HFF-Myc (cell line): ENCODE data around the gene AGFG1.

Experiments used
- DNase-seq: peaks from one replicate; pipeline ENCODE4 v3.0.0-alpha.2; 2011; ENCODE audit warnings: low read depth; ENCODE audit errors: extremely low read depth
- H3K4me3 ChIP-seq: replicated peaks from 2 replicates; pipeline ENCODE4 v1.5.1; 2011; ENCODE audit warnings: low read depth, mild to moderate bottlenecking, control low read depth, low read length
- TF ChIP-seq, protein P1 (sequence below): IDR thresholded peaks from 2 replicates; pipeline ENCODE4 v1.5.1; 2012; ENCODE audit warnings: mild to moderate bottlenecking, low read depth, low read length, control low read depth; ENCODE audit errors: missing control alignments

The AGFG1 gene

DNA sequence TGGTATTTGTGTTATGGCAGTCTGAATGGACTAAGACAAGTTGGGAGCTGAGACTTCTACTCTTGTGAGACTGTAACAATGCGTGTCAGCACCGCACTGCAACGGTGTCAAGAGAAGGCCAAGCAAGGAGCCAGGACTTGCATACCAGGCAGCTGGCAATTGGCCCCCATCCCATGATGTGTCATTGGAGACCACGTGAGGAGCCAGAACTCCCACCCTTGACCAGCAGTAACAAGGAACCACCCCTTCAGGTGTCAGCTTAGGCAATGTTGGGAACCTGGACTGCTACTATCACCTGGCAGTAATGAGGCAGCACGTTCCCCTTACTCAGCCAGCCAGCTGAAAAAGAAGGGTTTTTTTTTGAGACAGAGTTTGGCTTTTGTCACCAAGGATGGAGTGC, 32.7 kb upstream of the AGFG1 start:
- no peak for DNase-seq

DNA sequence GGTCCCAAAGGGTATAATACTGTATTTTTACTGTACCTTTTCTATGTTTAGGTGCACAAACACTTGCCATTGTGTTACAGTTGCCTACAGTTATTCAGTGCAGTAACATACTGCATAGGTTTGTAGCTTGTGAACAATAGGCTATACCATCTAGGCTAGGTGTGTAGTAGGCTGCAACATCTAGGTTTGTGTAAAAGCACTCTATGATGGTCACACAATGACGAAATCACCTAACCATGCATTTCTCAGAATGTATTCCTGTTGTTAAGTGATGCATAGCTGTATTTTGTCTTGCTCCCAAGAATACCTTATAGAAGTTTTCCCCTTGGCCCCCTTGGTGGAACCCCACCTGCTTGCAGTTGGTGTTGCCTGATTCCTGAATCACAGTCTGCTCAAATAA, 29.3 kb upstream of the AGFG1 start:
- no peak for DNase-seq
- TF ChIP-seq, protein P1, sequence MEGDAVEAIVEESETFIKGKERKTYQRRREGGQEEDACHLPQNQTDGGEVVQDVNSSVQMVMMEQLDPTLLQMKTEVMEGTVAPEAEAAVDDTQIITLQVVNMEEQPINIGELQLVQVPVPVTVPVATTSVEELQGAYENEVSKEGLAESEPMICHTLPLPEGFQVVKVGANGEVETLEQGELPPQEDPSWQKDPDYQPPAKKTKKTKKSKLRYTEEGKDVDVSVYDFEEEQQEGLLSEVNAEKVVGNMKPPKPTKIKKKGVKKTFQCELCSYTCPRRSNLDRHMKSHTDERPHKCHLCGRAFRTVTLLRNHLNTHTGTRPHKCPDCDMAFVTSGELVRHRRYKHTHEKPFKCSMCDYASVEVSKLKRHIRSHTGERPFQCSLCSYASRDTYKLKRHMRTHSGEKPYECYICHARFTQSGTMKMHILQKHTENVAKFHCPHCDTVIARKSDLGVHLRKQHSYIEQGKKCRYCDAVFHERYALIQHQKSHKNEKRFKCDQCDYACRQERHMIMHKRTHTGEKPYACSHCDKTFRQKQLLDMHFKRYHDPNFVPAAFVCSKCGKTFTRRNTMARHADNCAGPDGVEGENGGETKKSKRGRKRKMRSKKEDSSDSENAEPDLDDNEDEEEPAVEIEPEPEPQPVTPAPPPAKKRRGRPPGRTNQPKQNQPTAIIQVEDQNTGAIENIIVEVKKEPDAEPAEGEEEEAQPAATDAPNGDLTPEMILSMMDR = no peak
- no peak overlapping the region for H3K4me3 ChIP-seq

More for the DNA sequence above, 32.7 kb upstream of the AGFG1 start:
- no peak overlapping the region for H3K4me3 ChIP-seq
- TF ChIP-seq, protein P1 = no peak

DNA sequence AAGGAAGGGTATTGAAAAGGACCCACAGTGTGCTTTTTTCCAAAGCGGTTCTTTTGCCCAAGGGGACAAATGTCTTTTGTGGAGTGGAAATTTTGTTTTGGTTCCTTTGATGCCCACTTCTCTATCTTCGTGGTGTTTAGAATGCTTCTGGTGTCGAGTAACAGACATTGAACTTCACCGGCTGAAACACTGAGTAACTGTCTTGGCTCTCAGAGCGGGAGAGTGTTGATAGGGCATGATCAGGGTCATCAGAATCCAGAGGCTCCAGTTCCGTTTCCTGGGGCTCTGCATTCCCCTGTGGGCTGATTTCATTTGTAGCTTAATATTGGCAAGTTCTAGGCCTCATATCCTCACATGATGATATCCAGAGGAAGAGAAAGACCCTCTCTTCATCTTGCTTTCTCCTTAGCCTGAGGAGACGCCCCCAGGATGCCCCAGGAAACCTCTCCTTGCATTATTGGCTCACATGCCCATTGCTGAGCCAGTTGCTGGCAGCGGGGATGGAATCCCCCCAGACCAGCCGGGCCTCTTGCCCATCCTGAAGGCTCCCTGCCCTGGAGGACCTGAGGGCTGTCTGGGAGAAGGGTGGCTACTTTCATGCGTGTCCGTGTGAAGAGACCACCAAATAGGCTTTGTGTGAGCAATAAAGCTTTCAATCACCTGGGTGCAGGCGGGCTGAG, 27.9 kb upstream of the AGFG1 start:
- TF ChIP-seq, protein P1 = no peak
- DNase-seq = no peak
- no peak overlapping the region for H3K4me3 ChIP-seq

DNA sequence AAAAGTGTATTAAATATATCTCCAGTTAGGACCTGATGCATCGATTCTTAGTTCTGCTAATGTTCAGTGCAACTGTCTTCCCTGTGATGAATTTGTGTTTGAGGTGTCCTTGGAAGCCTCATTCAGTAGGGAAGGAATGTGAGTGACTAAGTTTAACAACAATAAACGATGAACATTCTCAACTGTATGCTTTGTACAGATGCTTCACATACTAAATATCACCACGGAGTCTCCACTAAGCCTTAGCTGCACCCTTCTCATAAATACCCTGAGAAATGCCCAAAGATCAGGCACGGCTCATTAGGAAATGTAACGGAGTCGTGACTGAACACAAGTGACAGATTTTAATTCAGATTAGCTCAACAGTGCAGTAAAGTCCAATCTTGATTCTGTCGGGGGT, 24.4 kb upstream of the AGFG1 start:
- DNase-seq = no peak
- no peak overlapping the region for H3K4me3 ChIP-seq
- TF ChIP-seq, protein P1 = no peak

DNA sequence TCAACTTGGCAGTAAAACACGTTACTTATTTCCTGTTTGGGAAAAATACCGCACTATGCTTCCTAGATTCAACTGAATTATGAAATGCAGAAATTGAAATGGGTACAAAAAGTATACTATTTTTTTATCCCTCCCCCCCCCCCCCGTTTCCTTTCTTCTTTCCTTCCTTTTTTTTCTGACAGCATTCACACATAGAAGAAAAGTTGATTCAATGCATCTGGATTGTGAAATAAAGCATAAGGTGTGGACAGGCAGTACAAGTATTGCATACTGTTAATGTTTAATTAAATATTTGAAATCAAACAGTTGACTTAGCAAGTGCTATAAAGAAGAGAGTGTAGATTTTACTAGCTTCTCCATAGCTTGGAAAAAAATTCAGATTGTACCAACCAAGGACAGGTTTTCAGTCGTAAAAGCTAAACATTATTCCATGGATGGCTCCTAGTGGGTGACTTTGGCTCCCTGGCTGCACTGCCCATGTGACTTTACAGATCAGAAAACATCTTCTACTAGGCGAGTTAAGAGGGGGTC, 21.6 kb upstream of the AGFG1 start:
- TF ChIP-seq, protein P1 = no peak
- no peak overlapping the region for H3K4me3 ChIP-seq
- no peak for DNase-seq

DNA sequence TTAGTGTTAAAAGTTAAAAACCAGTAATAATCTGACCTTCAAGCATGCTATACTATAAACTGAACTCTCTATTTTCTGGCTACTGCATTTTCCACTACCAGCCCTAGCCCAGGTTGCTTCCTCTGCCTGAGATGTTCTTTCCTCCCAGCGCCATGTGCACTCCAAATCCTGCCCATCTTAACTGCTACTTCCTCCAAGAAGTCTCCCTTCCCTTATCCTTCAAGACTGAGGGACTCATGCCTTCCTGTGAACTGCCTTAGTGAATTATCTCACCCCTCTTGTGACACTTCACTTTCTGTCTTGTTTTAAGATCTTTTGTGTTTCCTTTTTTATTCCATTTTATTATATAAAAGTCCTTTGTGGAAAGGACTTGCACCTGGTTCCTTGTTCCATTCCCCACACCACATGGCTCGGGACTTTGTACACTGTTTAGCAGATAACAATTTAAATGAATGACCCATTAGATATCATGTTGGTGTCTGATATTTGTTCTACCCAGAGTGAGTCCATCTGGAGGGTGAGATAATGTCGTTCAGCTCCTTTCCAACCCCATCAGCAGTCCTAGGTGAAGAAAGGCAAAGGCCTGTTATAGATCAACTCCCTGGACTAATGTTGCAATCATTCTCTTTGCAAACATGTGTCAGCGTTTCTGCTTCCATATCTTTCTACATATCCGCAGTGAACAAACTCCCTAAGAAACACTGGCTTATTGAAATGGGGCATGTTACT, 20.9 kb upstream of the AGFG1 start:
- TF ChIP-seq, protein P1 = no peak
- H3K4me3 ChIP-seq = no peak overlapping the region
- DNase-seq = no peak
